NCI-H128 (cell line): ENCODE data around the gene MAX.

Source experiments
- DNase-seq: peaks from one replicate; lab custom pipeline; 2025; ENCODE audit not compliant: unreplicated experiment; lab: John Stamatoyannopoulos, UW

MAX gene

GRCh38 chr14:65102441-65103149, at the start of gene MAX:
Gene MAX (minus strand): TSS chr14:65102517. CDS start chr14:65102339, 178 bp downstream.
- peak; percentile 95 for DNase-seq

- no peak for DNase-seq
Observed at GRCh38 chr14:65151609-65151956, 49.3 kb upstream of the MAX start.

GRCh38 chr14:65150898-65151608, 48.7 kb upstream of the MAX start:
- no peak for DNase-seq

GRCh38 chr14:65149116-65149515, 46.8 kb upstream of the MAX start:
- DNase-seq = no peak

GRCh38 chr14:65144170-65144569, 41.9 kb upstream of the MAX start:
- no peak for DNase-seq

GRCh38 chr14:65142914-65143625, 40.8 kb upstream of the MAX start:
- no peak for DNase-seq

- no peak for DNase-seq
Observed at GRCh38 chr14:65142429-65142828, 40.1 kb upstream of the MAX start.

- DNase-seq = no peak
Observed at GRCh38 chr14:65141523-65141922, 39.2 kb upstream of the MAX start.

GRCh38 chr14:65137648-65138307, 35.5 kb upstream of the MAX start:
- no peak for DNase-seq

- DNase-seq = no peak
Observed at GRCh38 chr14:65134651-65135579, 32.6 kb upstream of the MAX start.

GRCh38 chr14:65132855-65133254, 30.5 kb upstream of the MAX start:
- no peak for DNase-seq

- DNase-seq = no peak
Observed at GRCh38 chr14:65131301-65131701, 29.0 kb upstream of the MAX start.

GRCh38 chr14:65128096-65128495, 25.8 kb upstream of the MAX start:
- no peak for DNase-seq

- no peak for DNase-seq
Observed at GRCh38 chr14:65117769-65118745, 15.7 kb upstream of the MAX start.

GRCh38 chr14:65115615-65116014, 13.3 kb upstream of the MAX start:
- DNase-seq = no peak

GRCh38 chr14:65110525-65110924, 8.2 kb upstream of the MAX start:
- no peak for DNase-seq

GRCh38 chr14:65109357-65109756, 7.0 kb upstream of the MAX start:
- DNase-seq = no peak

- DNase-seq = no peak
Observed at GRCh38 chr14:65107200-65107599, 4.9 kb upstream of the MAX start.

GRCh38 chr14:65106736-65107135, 4.4 kb upstream of the MAX start:
- no peak for DNase-seq
